ENCODE measurements around the gene NID1. TPM values are rescaled to one million over a fixed set of nuclear protein-coding genes. Genes with fewer than 3 reads are reported as not detected.

Gene NID1
- total and polyA plus RNA-seq, 9 of the 15 experiments (the other 6 are each of a cell fraction or from before 2014, with no cell fraction given) = 0.22 TPM; not detected in 8

GRCh38 chr1:236091933-236092318 lies 27.0 kb upstream of the NID1 start:
- in situ Hi-C loops (cut with MboI) = no loop called here
- Histone ChIP-seq H3K4me3 (no peak overlapping the region), H3K9me1 (ENCODE audit: control insufficient read depth, insufficient read depth, low read length) (no peaks in the 10 kb centered on the region), H2AFZ (ENCODE audit: low read depth, low read length) (no peak overlapping the region), H3K4me2 (ENCODE audit: insufficient read depth, low read length) (no peak overlapping the region), H3K4me1 (replicated peaks in 1 of 2; ENCODE audit: control insufficient read depth in 2 of 2, insufficient read depth in 2 of 2, low read length in 2 of 2) (no peaks in the 10 kb centered on the region), H3K79me2 (ENCODE audit: control insufficient read depth, insufficient read depth, low read length) (no peaks in the 10 kb centered on the region), H4K20me1 (replicated peaks; ENCODE audit: control insufficient read depth, insufficient read depth, low read length) (no peaks in the 10 kb centered on the region), H3K9me3 (replicated peaks; ENCODE audit: control insufficient read depth, insufficient read depth, low read depth, low read length) (no peaks in the 10 kb centered on the region; the same call in 1 of the 2 replicates), H3K27ac (ENCODE audit: extremely low read depth, low read depth, low read length) (no peak overlapping the region), H3K27me3 (ENCODE audit: control insufficient read depth in 2 of 2, insufficient read depth in 2 of 2, low read length in 2 of 2) (peaks cover 0 to 12% of the 10 kb centered on the region in 2 experiments; a peak in 3 of 5 replicates), H3K36me3 (ENCODE audit: control insufficient read depth, insufficient read depth, low read length) (no peaks in the 10 kb centered on the region), H3K9ac (ENCODE audit: insufficient read depth in 1 of 2, low read depth in 2 of 2, low read length in 2 of 2) (no peak overlapping the region)
- WGBS (ENCODE audit: insufficient coverage, low coverage, missing lambda C conversion rate) = 10% methylated on average over 5 of the region's 5 CpGs
- intact Hi-C loops (cut with micrococcal nuclease) = no loop called here
- BruUV-seq (replicated peaks) = no TSS peak
- ChIA-PET POLR2A (interaction anchor here (0.6 kb wide), 1 partner anchor 385 kb away, joined by 3 read pairs; no protein-coding TSS in a partner anchor), CTCF (ENCODE audit: low intra/inter-chr PET ratio) (no interaction called here)
- ATAC-seq (peak; percentile 22; the same call in 2 of the 3 replicates), FAIRE-seq (no peak), DNase-seq (ENCODE audit: extremely low read depth in 1 of 4, low spot score in 3 of 4) (no peak)
- no peak for TF ChIP-seq FOXJ3 (CRISPR knock-in tag; IDR thresholded peaks at IDR 0.05)
- TF ChIP-seq TGIF2 (CRISPR knock-in tag; IDR thresholded peaks at IDR 0.05) = no peak
- TF ChIP-seq ATF3 (IDR thresholded peaks at IDR 0.05) = no peak
- TF ChIP-seq ATF3 (CRISPR knock-in tag; conservative IDR thresholded peaks at IDR 0.05) = no peak
- TF ChIP-seq RBM25 (IDR thresholded peaks at IDR 0.05; ENCODE audit: low read depth, low read length, severe bottlenecking) = no peak
- peak; percentile 44; the same call in 1 of the 2 replicates for TF ChIP-seq GABPA (tag; conservative IDR thresholded peaks at IDR 0.05; ENCODE audit: low read depth)
- no peak for TF ChIP-seq MAX (CRISPR knock-in tag; IDR thresholded peaks at IDR 0.05)
- TF ChIP-seq FIP1L1 (IDR thresholded peaks at IDR 0.05; ENCODE audit: low read depth, low read length, poor library complexity, severe bottlenecking) = no peak
- no peak for TF ChIP-seq ZNF695 (CRISPR knock-in tag; IDR thresholded peaks at IDR 0.05)
- TF ChIP-seq ZC3H8 (IDR thresholded peaks at IDR 0.05) = no peak
- TF ChIP-seq ZNF699 (CRISPR knock-in tag; IDR thresholded peaks at IDR 0.05; ENCODE audit: insufficient replicate concordance) = no peak
- no peak for TF ChIP-seq GATAD2A (IDR thresholded peaks at IDR 0.05)
- TF ChIP-seq MTA1 (IDR thresholded peaks at IDR 0.05; ENCODE audit: borderline replicate concordance) = no peak
- no peak for TF ChIP-seq REST (IDR thresholded peaks at IDR 0.05; ENCODE audit: borderline replicate concordance)
- no peak for TF ChIP-seq REST (CRISPR knock-in tag; IDR thresholded peaks at IDR 0.05; ENCODE audit: low read depth)
- no peak for TF ChIP-seq STAT5B (CRISPR knock-in tag; IDR thresholded peaks at IDR 0.05)

Data from K562 (cell line).